Esophagus squamous epithelium (tissue), 4 donors: ENCODE measurements around the gene CCL1.

ENCODE experiments used
- CTCF ChIP-seq, 6 experiments: fragments of 450-650 bp in 4 of 6; fragments of 200-600 bp in 2 of 6; sonication (generic) in 2 of 6; IDR thresholded peaks; one replicate each; pipeline ENCODE4 v1.5.1; 2016 to 2019; ENCODE audit warnings: antibody characterized with exemption in 6 of 6, mild to moderate bottlenecking in 4 of 6, moderate library complexity in 4 of 6
- POLR2A ChIP-seq, 4 donors: fragments of 450-650 bp; IDR thresholded peaks; one replicate each; pipeline ENCODE4 v1.6.1; 2017; ENCODE audit warnings: antibody characterized with exemption in 4 of 4, mild to moderate bottlenecking in 4 of 4, moderate library complexity in 3 of 4

GRCh38 chr17:34347063-34347462 is 16.0 kb downstream of the CCL1 start:
- no peak for TF ChIP-seq POLR2A (IDR thresholded peaks at IDR 0.05)
- TF ChIP-seq CTCF (IDR thresholded peaks at IDR 0.05): no peak
